ENCODE measurements around the gene PCK1. TPM values are rescaled to one million over a fixed set of nuclear protein-coding genes. Genes with fewer than 3 reads are reported as not detected.

The PCK1 gene
- total RNA-seq, 1 experiment from 2014 or later: 0.17 TPM

GRCh38 chr20:57584768-57585461 is 24.0 kb downstream of the PCK1 start (continued):
- no peak for TF ChIP-seq IRF1 (CRISPR knock-in tag; IDR thresholded peaks at IDR 0.05)
- no peak for TF ChIP-seq ZNF138 (CRISPR knock-in tag; conservative IDR thresholded peaks at IDR 0.05)
- TF ChIP-seq JUN (CRISPR knock-in tag; IDR thresholded peaks at IDR 0.05): no peak
- no peak for TF ChIP-seq SP1 (CRISPR knock-in tag; conservative IDR thresholded peaks at IDR 0.05)
- no peak for TF ChIP-seq GTF2I (CRISPR knock-in tag; conservative IDR thresholded peaks at IDR 0.05)
- TF ChIP-seq ZSCAN18 (CRISPR knock-in tag; IDR thresholded peaks at IDR 0.05): no peak
- TF ChIP-seq ZNF263 (CRISPR knock-in tag; IDR thresholded peaks at IDR 0.05; ENCODE audit: low read depth): no peak
- TF ChIP-seq TCF7 (CRISPR knock-in tag; IDR thresholded peaks at IDR 0.05; ENCODE audit: low read depth): no peak
- no peak for TF ChIP-seq ZNF121 (CRISPR knock-in tag; IDR thresholded peaks at IDR 0.05)
- no peak for TF ChIP-seq NFATC4 (CRISPR knock-in tag; IDR thresholded peaks at IDR 0.05)
- TF ChIP-seq KAT7 (CRISPR knock-in tag; IDR thresholded peaks at IDR 0.05; ENCODE audit: borderline replicate concordance): no peak
- TF ChIP-seq SMAD3 (CRISPR knock-in tag; IDR thresholded peaks at IDR 0.05; ENCODE audit: borderline replicate concordance): no peak
- TF ChIP-seq FOXJ3 (CRISPR knock-in tag; IDR thresholded peaks at IDR 0.05; ENCODE audit: borderline replicate concordance): no peak
- no peak for TF ChIP-seq FOXP1 (CRISPR knock-in tag; IDR thresholded peaks at IDR 0.05; ENCODE audit: borderline replicate concordance)

DNA sequence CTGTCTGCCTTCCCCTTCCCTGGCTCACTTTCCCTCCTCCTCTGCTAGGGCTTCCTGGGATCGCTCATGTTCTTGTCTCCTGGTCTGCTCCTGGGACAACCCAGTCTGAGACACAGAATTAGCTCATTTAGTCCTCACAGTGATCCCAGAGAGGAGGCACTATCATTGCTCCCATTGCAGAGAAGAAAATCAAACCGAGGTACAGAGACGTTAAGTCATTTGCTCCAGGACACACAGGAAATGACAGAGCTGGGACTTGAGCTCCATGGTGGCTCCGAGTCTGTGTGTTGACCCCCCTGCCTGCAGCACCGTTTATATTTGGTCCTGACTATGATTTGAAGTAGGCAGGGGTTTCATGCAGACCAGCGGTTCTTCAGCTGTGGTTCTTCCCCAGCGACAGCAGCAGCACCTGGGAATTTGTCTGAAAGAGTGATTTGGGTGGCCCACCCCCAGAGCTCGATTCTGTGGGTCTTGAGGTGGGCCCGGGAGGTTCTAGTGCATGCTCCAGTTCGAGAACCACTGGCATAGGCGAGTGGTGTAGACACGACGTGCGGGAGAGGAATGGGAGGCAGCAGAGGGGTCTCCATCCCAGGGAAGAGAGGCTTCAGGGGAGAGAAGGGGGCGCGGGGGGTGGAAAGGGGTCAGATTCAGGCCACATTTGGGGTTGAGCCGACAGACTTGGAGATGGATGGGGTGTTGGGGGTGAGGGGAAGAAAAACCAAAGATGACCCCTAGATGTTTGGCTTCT is 24.7 kb downstream of the PCK1 start:
- no peak overlapping the region for H3K4me3 Mint-ChIP-seq
- H3K4me1 Mint-ChIP-seq: peaks cover 11% of the 10 kb centered on the region
- H3K9me3 Mint-ChIP-seq: peaks cover 15% of the 10 kb centered on the region
- DNase-seq (ENCODE audit: low spot score): no peak
- ChIA-PET CTCF (interaction anchor here (0.9 to 1.5 kb wide), 2 partner anchors 70 to 72 kb away, joined by 4 read pairs; no protein-coding TSS in a partner anchor), POLR2A (no interaction called here)
- no peak overlapping the region for H3K27ac Mint-ChIP-seq
- peaks cover 5% of the 10 kb centered on the region; the same call in 1 of the 2 replicates for H3K36me3 Mint-ChIP-seq
- H3K27me3 Mint-ChIP-seq (ENCODE audit: low read depth): peaks cover under 1% of the 10 kb centered on the region; the same call in 1 of the 2 replicates
- no peak for ATAC-seq
- TF ChIP-seq NR2C2 (CRISPR knock-in tag; IDR thresholded peaks at IDR 0.05): no peak
- TF ChIP-seq CREM (CRISPR knock-in tag; IDR thresholded peaks at IDR 0.05): no peak
- TF ChIP-seq ZNF671 (CRISPR knock-in tag; IDR thresholded peaks at IDR 0.05): no peak
- TF ChIP-seq, protein P1, sequence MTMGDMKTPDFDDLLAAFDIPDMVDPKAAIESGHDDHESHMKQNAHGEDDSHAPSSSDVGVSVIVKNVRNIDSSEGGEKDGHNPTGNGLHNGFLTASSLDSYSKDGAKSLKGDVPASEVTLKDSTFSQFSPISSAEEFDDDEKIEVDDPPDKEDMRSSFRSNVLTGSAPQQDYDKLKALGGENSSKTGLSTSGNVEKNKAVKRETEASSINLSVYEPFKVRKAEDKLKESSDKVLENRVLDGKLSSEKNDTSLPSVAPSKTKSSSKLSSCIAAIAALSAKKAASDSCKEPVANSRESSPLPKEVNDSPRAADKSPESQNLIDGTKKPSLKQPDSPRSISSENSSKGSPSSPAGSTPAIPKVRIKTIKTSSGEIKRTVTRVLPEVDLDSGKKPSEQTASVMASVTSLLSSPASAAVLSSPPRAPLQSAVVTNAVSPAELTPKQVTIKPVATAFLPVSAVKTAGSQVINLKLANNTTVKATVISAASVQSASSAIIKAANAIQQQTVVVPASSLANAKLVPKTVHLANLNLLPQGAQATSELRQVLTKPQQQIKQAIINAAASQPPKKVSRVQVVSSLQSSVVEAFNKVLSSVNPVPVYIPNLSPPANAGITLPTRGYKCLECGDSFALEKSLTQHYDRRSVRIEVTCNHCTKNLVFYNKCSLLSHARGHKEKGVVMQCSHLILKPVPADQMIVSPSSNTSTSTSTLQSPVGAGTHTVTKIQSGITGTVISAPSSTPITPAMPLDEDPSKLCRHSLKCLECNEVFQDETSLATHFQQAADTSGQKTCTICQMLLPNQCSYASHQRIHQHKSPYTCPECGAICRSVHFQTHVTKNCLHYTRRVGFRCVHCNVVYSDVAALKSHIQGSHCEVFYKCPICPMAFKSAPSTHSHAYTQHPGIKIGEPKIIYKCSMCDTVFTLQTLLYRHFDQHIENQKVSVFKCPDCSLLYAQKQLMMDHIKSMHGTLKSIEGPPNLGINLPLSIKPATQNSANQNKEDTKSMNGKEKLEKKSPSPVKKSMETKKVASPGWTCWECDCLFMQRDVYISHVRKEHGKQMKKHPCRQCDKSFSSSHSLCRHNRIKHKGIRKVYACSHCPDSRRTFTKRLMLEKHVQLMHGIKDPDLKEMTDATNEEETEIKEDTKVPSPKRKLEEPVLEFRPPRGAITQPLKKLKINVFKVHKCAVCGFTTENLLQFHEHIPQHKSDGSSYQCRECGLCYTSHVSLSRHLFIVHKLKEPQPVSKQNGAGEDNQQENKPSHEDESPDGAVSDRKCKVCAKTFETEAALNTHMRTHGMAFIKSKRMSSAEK (CRISPR knock-in tag; IDR thresholded peaks at IDR 0.05; ENCODE audit: borderline replicate concordance): no peak
- TF ChIP-seq, protein P2, sequence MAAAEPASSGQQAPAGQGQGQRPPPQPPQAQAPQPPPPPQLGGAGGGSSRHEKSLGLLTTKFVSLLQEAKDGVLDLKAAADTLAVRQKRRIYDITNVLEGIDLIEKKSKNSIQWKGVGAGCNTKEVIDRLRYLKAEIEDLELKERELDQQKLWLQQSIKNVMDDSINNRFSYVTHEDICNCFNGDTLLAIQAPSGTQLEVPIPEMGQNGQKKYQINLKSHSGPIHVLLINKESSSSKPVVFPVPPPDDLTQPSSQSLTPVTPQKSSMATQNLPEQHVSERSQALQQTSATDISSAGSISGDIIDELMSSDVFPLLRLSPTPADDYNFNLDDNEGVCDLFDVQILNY (CRISPR knock-in tag; IDR thresholded peaks at IDR 0.05): no peak
- TF ChIP-seq NFATC4 (CRISPR knock-in tag; IDR thresholded peaks at IDR 0.05): no peak
- TF ChIP-seq FOXP1 (CRISPR knock-in tag; IDR thresholded peaks at IDR 0.05; ENCODE audit: borderline replicate concordance): no peak
- no peak for TF ChIP-seq JUN (CRISPR knock-in tag; IDR thresholded peaks at IDR 0.05)
- no peak for TF ChIP-seq ARID4B (CRISPR knock-in tag; IDR thresholded peaks at IDR 0.05; ENCODE audit: borderline replicate concordance)
- no peak for TF ChIP-seq EMX1 (CRISPR knock-in tag; IDR thresholded peaks at IDR 0.05)
- no peak for TF ChIP-seq ZNF138 (CRISPR knock-in tag; conservative IDR thresholded peaks at IDR 0.05)
- no peak for TF ChIP-seq KAT7 (CRISPR knock-in tag; IDR thresholded peaks at IDR 0.05; ENCODE audit: borderline replicate concordance)
- TF ChIP-seq HMGA2 (CRISPR knock-in tag; IDR thresholded peaks at IDR 0.05): no peak
- TF ChIP-seq TP53 (CRISPR knock-in tag; IDR thresholded peaks at IDR 0.05): no peak
- TF ChIP-seq TCF7 (CRISPR knock-in tag; IDR thresholded peaks at IDR 0.05; ENCODE audit: low read depth): no peak

Data from WTC11 (cell line).